Ascending aorta (tissue), 2 donors: ENCODE results near the gene FAR1. TPM values are rescaled to one million over a fixed set of nuclear protein-coding genes. Genes with fewer than 3 reads are reported as not detected.
"Not testable (repeated sequence)": the region's sequence is repeated elsewhere in the genome, so short reads cannot be mapped to it uniquely, and the experiment has no call there.

ENCODE experiments used
- DNase-seq, 2 donors: peaks; one replicate each; pipeline ENCODE4 v3.0.0-alpha.2; 2019; ENCODE audit warnings: low spot score in 2 of 2
- H3K27ac ChIP-seq, 2 donors: fragments of 200-600 bp; sonication (generic); one replicate each; pipeline ENCODE4 v1.5.1; 2016 to 2017; ENCODE audit warnings: mild to moderate bottlenecking in 1 of 2
- H3K27me3 ChIP-seq: fragments of 200-600 bp; sonication (generic); one replicate; pipeline ENCODE4 v1.5.1; 2017
- H3K36me3 ChIP-seq, 2 donors: fragments of 200-600 bp; sonication (generic); one replicate each; pipeline ENCODE4 v1.5.1; 2016
- H3K4me1 ChIP-seq, 2 donors: fragments of 200-600 bp; sonication (generic); one replicate each; pipeline ENCODE4 v1.5.1; 2016 to 2017; ENCODE audit warnings: mild to moderate bottlenecking in 1 of 2
- H3K4me3 ChIP-seq, 2 donors: fragments of 200-600 bp; sonication (generic); one replicate each; pipeline ENCODE4 v1.5.1; 2016 to 2017; ENCODE audit warnings: mild to moderate bottlenecking in 1 of 2
- H3K9me3 ChIP-seq, 2 donors: fragments of 200-600 bp; sonication (generic); one replicate each; pipeline ENCODE4 v1.5.1; 2016
- CTCF ChIP-seq, 3 experiments: fragments of 200-600 bp in 2 of 3; fragments of 450-650 bp in 1 of 3; sonication (generic) in 2 of 3; IDR thresholded peaks; one replicate each; pipeline ENCODE4 v1.5.1; 2016 to 2019; ENCODE audit warnings: antibody characterized with exemption in 3 of 3, mild to moderate bottlenecking in 1 of 3, moderate library complexity in 1 of 3
- intact Hi-C: fragments of 100-400 bp; cut with DNase I; formaldehyde crosslinking; loops from one replicate; pipeline ENCODE4 v1.15.1; 2023
- total RNA-seq: library from RNA; depleted of rRNA; stranded (reverse); fragments of >200 nt; gene quantifications from one replicate; pipeline ENCODE4 v1.1.0, GENCODE V29; 2016

Gene FAR1
- total RNA-seq, 1 donor from 2014 or later: 66.0 TPM

- no peak for TF ChIP-seq CTCF (IDR thresholded peaks at IDR 0.05)
These were observed 18.8 kb upstream of the FAR1 start for GRCh38 chr11:13649619-13650018.

GRCh38 chr11:13651515-13651914 lies 17.0 kb upstream of the FAR1 start:
- H3K27ac ChIP-seq, H3K36me3 ChIP-seq, H3K9me3 ChIP-seq, H3K27me3 ChIP-seq, DNase-seq, H3K4me1 ChIP-seq, H3K4me3 ChIP-seq, intact Hi-C loops: not testable (repeated sequence)

More at GRCh38 chr11:13649619-13650018, 18.8 kb upstream of the FAR1 start:
- no peaks in the 10 kb centered on the region for H3K27me3 ChIP-seq
- no peak for DNase-seq
- no peak overlapping the region for H3K27ac ChIP-seq
- H3K4me1 ChIP-seq: no peaks in the 10 kb centered on the region
- no peaks in the 10 kb centered on the region for H3K9me3 ChIP-seq
- no peaks in the 10 kb centered on the region for H3K36me3 ChIP-seq
- intact Hi-C loops: no loop called here
- H3K4me3 ChIP-seq: no peak overlapping the region

DNA sequence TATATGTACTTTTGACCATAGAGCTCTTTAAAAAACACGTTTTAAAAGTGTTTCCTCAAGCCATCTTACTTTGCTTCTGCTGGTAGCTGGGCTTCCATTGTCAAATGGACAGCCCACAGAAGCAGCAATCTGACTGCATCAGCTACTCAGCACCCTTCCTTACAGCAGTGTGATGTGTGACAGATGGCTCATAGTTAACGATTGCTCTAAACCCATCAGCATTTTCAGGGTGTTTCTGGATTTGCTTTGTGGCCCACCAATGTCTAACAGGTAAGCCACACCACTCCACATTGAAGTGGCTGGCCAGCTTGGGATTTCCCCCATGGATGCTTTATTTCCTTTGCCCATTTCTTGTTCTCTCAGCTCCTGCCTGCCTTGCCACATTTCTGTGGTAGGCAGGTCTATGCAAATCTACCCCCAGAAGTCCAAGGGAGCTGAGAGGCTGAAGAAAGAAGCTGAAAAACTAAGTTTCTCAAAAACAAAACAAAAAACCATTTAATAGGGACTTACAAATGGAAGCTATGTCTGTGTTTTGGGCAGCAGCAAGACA lies 7.3 kb upstream of the FAR1 start:
- Histone ChIP-seq H3K9me3 (peaks cover 0 to 10% of the 10 kb centered on the region in 2 donors), H3K4me1 (no peaks in the 10 kb centered on the region), H3K36me3 (no peaks in the 10 kb centered on the region), H3K27ac (no peak overlapping the region), H3K27me3 (no peaks in the 10 kb centered on the region), H3K4me3 (no peak overlapping the region)
- no peak for TF ChIP-seq CTCF (IDR thresholded peaks at IDR 0.05)
- no peak for DNase-seq
- intact Hi-C loops: loop anchor here (10.0 kb wide), 1 partner anchor 1234 kb away; the partner anchor contains the start of gene CYP2R1

- Histone ChIP-seq H3K27me3 (no peaks in the 10 kb centered on the region), H3K36me3 (no peaks in the 10 kb centered on the region), H3K4me3 (no peak overlapping the region), H3K27ac (no peak overlapping the region), H3K4me1 (no peaks in the 10 kb centered on the region), H3K9me3 (peaks cover 0 to 10% of the 10 kb centered on the region in 2 donors)
- intact Hi-C loops: loop anchor here (10.0 kb wide), 1 partner anchor 1231 kb away; the partner anchor contains the start of gene CYP2R1
- no peak for TF ChIP-seq CTCF (IDR thresholded peaks at IDR 0.05)
- DNase-seq: no peak
These were observed 4.8 kb upstream of the FAR1 start for GRCh38 chr11:13663631-13664071.

DNA sequence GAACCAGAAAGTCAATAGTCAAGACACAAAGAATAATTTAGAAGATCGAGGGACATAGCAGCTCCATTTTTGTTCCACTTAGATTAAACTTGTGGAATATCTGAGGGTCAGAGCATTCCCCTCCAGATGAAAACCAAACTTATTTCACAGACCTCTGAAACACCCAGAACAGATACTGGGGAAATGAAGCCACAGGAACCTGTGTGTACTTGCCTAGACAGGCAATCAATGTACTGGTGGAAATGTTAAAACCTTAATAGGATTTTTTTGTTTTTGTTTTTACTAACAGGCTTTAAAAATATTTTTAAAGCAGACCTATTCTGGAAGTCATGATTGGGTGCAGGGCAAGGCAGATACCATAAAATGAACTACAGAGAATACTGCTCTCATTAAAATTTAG lies 4.1 kb upstream of the FAR1 start:
- H3K4me3 ChIP-seq: no peak overlapping the region
- TF ChIP-seq CTCF (IDR thresholded peaks at IDR 0.05): no peak
- intact Hi-C loops: loop anchor here (10.0 kb wide), 1 partner anchor 1230 kb away; the partner anchor contains the start of gene CYP2R1
- no peak overlapping the region for H3K27ac ChIP-seq
- peaks cover 0 to 7% of the 10 kb centered on the region in 2 donors for H3K9me3 ChIP-seq
- H3K36me3 ChIP-seq: no peaks in the 10 kb centered on the region
- no peak for DNase-seq
- no peaks in the 10 kb centered on the region for H3K27me3 ChIP-seq
- H3K4me1 ChIP-seq: no peaks in the 10 kb centered on the region

DNA sequence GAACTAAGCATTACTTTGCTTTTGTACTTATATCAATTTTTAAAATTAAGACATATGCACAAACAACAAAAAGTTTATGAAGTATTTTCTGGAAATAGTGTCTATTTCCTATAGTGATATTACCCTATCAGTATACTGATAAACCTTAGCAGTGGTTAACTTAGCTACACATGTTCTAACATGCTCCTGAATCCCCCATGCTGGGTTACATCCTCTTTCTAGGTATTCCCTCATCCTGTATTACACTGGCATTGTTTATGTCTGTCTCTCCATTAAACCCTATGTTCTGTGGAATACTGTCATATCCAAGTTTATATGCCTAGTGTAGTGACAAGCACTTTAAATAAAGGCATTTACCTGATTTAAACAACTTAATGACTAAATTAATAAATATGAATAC lies 1.8 kb upstream of the FAR1 start:
- no peaks in the 10 kb centered on the region for H3K9me3 ChIP-seq
- intact Hi-C loops: loop anchor here (5.0 to 10.0 kb wide), 2 partner anchors 204 to 1228 kb away; partner anchors contain the start of genes BTBD10 and CYP2R1

More for the DNA sequence above, 1.8 kb upstream of the FAR1 start:
- Histone ChIP-seq H3K4me3 (no peak overlapping the region), H3K27ac (no peak overlapping the region), H3K4me1 (peaks cover 0 to 3% of the 10 kb centered on the region in 2 donors), H3K27me3 (no peaks in the 10 kb centered on the region), H3K36me3 (no peaks in the 10 kb centered on the region)
- no peak for DNase-seq
- no peak for TF ChIP-seq CTCF (IDR thresholded peaks at IDR 0.05)
